SJCRH30 (cell line): ENCODE results near the gene RNF41. TPM values are rescaled to one million over a fixed set of nuclear protein-coding genes. Genes with fewer than 3 reads are reported as not detected.

ENCODE experiments used
- total RNA-seq: library from RNA; depleted of rRNA; stranded (reverse); fragments of >200 nt; shearing (Covaris generic); gene quantifications from 2 replicates; pipeline ENCODE4 v1.2.3, GENCODE V29; 2014; rRNA removed

The RNF41 gene
- total RNA-seq, 1 experiment from 2014 or later: 24.3 TPM

Other genes with a start within 250 kb of the RNF41 start
- gene RAB5B, start 247.8 kb downstream of the RNF41 start, total RNA-seq: 59.4 and 61.0 TPM in 2 replicates
- gene SUOX, start 224.6 kb downstream of the RNF41 start, total RNA-seq: 10.0 and 13.2 TPM in 2 replicates
- 1.7 and 2.2 TPM in 2 replicates for gene IKZF4, start 200.9 kb downstream of the RNF41 start, total RNA-seq
- gene RPS26, start 180.0 kb downstream of the RNF41 start, total RNA-seq: 229 and 271 TPM in 2 replicates
- 38.0 and 38.8 TPM in 2 replicates for gene ERBB3, start 141.8 kb downstream of the RNF41 start, total RNA-seq
- gene PA2G4, start 117.4 kb downstream of the RNF41 start, total RNA-seq: 342 and 348 TPM in 2 replicates
- gene RPL41, start 105.3 kb downstream of the RNF41 start, total RNA-seq: 5,544 and 5,661 TPM in 2 replicates
- gene ZC3H10, start 103.7 kb downstream of the RNF41 start, total RNA-seq: 5.5 and 5.8 TPM in 2 replicates
- gene ESYT1, start 93.7 kb downstream of the RNF41 start, total RNA-seq: 86.7 and 92.9 TPM in 2 replicates
- 199 and 208 TPM in 2 replicates for gene MYL6B, start 69.3 kb downstream of the RNF41 start, total RNA-seq
- 564 and 633 TPM in 2 replicates for gene MYL6, start 63.6 kb downstream of the RNF41 start, total RNA-seq
- gene SMARCC2, start 32.4 kb downstream of the RNF41 start, total RNA-seq: 57.3 and 60.9 TPM in 2 replicates
- 43.2 and 46.5 TPM in 2 replicates for gene NABP2, start 2.4 kb upstream of the RNF41 start, total RNA-seq
- gene SLC39A5, start 8.1 kb upstream of the RNF41 start, total RNA-seq: not detected in 2 replicates
- gene ANKRD52, start 36.5 kb upstream of the RNF41 start, total RNA-seq: 12.0 and 12.5 TPM in 2 replicates
- 13.8 and 14.4 TPM in 2 replicates for gene COQ10A, start 45.0 kb upstream of the RNF41 start, total RNA-seq
- 183 and 185 TPM in 2 replicates for gene CS, start 78.4 kb upstream of the RNF41 start, total RNA-seq
- gene CNPY2, start 94.1 kb upstream of the RNF41 start, total RNA-seq: 75.2 and 80.9 TPM in 2 replicates
- gene PAN2, start 112.1 kb upstream of the RNF41 start, total RNA-seq: 25.5 and 27.9 TPM in 2 replicates
- 0.41 TPM in 1 of 2 replicates, not detected in the other for gene IL23A, start 117.0 kb upstream of the RNF41 start, total RNA-seq
- 38.8 and 44.0 TPM in 2 replicates for gene STAT2, start 138.2 kb upstream of the RNF41 start, total RNA-seq
- not detected in 2 replicates for gene APOF, start 140.9 kb upstream of the RNF41 start, total RNA-seq
- gene TIMELESS, start 227.5 kb upstream of the RNF41 start, total RNA-seq: 32.3 and 36.2 TPM in 2 replicates
- gene MIP, start 232.7 kb upstream of the RNF41 start, total RNA-seq: not detected in 2 replicates
- gene SPRYD4, start 246.7 kb upstream of the RNF41 start, total RNA-seq: 3.0 and 3.7 TPM in 2 replicates